MG63 (cell line): ENCODE results near the gene SLC30A5. TPM values are rescaled to one million over a fixed set of nuclear protein-coding genes. Genes with fewer than 3 reads are reported as not detected.
"Not testable (repeated sequence)": the region's sequence is repeated elsewhere in the genome, so short reads cannot be mapped to it uniquely, and the experiment has no call there.

Experiments used
- DNase-seq: peaks from one replicate; pipeline ENCODE4 v3.0.0-alpha.2; 2020
- H3K27me3 ChIP-seq: fragments of 250-450 bp; sonication (Bioruptor Pico); 2 replicates; pipeline ENCODE4 v1.5.1; 2020; ENCODE audit warnings: mild to moderate bottlenecking, moderate library complexity
- H3K36me3 ChIP-seq: fragments of 250-450 bp; sonication (Bioruptor Pico); 2 replicates; pipeline ENCODE4 v1.5.1; 2020; ENCODE audit warnings: mild to moderate bottlenecking, moderate library complexity
- H3K4me3 ChIP-seq: fragments of 250-450 bp; sonication (Bioruptor Pico); 2 replicates; pipeline ENCODE4 v1.5.1; 2020; ENCODE audit warnings: mild to moderate bottlenecking, moderate library complexity
- H3K9me3 ChIP-seq: fragments of 250-450 bp; sonication (Bioruptor Pico); 2 replicates; pipeline ENCODE4 v1.5.1; 2020; ENCODE audit warnings: mild to moderate bottlenecking, moderate library complexity
- total RNA-seq: library from RNA; depleted of rRNA; stranded (reverse); fragments of >200 nt; shearing (Covaris generic); gene quantifications from 2 replicates; pipeline ENCODE4 v1.2.3, GENCODE V29; 2014; ENCODE audit warnings: low replicate concordance

The SLC30A5 gene
- total RNA-seq, 1 experiment from 2014 or later = 40.8 TPM

GRCh38 chr5:69090158-69090557 lies 3.7 kb upstream of the SLC30A5 start:
- no peak for DNase-seq
- Histone ChIP-seq H3K36me3 (peaks cover 2% of the 10 kb centered on the region), H3K9me3 (no peaks in the 10 kb centered on the region), H3K27me3 (no peaks in the 10 kb centered on the region), H3K4me3 (no peak overlapping the region)

GRCh38 chr5:69091771-69092170 lies 2.0 kb upstream of the SLC30A5 start:
- Histone ChIP-seq H3K36me3 (peaks cover 16% of the 10 kb centered on the region), H3K4me3 (no peak overlapping the region), H3K9me3 (no peaks in the 10 kb centered on the region), H3K27me3 (no peaks in the 10 kb centered on the region)
- no peak for DNase-seq

GRCh38 chr5:69092969-69093368 lies 845 bp upstream of the SLC30A5 start:
- H3K9me3 ChIP-seq = no peaks in the 10 kb centered on the region
- H3K36me3 ChIP-seq = peaks cover 25% of the 10 kb centered on the region
- H3K4me3 ChIP-seq = no peak overlapping the region
- no peaks in the 10 kb centered on the region for H3K27me3 ChIP-seq
- no peak for DNase-seq

GRCh38 chr5:69099302-69099701 lies 5.5 kb downstream of the SLC30A5 start:
- DNase-seq = no peak
- Histone ChIP-seq H3K27me3 (no peaks in the 10 kb centered on the region), H3K36me3 (peaks cover 58% of the 10 kb centered on the region), H3K9me3 (no peaks in the 10 kb centered on the region), H3K4me3 (no peak overlapping the region)

- Histone ChIP-seq H3K9me3 (no peaks in the 10 kb centered on the region), H3K36me3 (peaks cover 61% of the 10 kb centered on the region), H3K4me3 (no peak overlapping the region), H3K27me3 (no peaks in the 10 kb centered on the region)
- no peak for DNase-seq
Observed at GRCh38 chr5:69103521-69103920, 9.7 kb downstream of the SLC30A5 start.

GRCh38 chr5:69105996-69106906 lies 12.4 kb downstream of the SLC30A5 start:
- Histone ChIP-seq H3K36me3 (peaks cover 73% of the 10 kb centered on the region), H3K27me3 (no peaks in the 10 kb centered on the region), H3K4me3 (no peak overlapping the region), H3K9me3 (no peaks in the 10 kb centered on the region)
- DNase-seq = no peak

GRCh38 chr5:69108367-69108766 lies 14.6 kb downstream of the SLC30A5 start:
- not testable (repeated sequence) for H3K27me3 ChIP-seq, H3K4me3 ChIP-seq, H3K9me3 ChIP-seq, DNase-seq
- H3K36me3 ChIP-seq = peaks cover 71% of the 10 kb centered on the region

GRCh38 chr5:69113851-69114250 lies 20.0 kb downstream of the SLC30A5 start:
- no peaks in the 10 kb centered on the region for H3K9me3 ChIP-seq
- DNase-seq = no peak
- no peaks in the 10 kb centered on the region for H3K27me3 ChIP-seq
- H3K36me3 ChIP-seq = peaks cover 71% of the 10 kb centered on the region
- H3K4me3 ChIP-seq = no peak overlapping the region

- H3K27me3 ChIP-seq = no peaks in the 10 kb centered on the region
- H3K36me3 ChIP-seq = peaks cover 61% of the 10 kb centered on the region
- H3K9me3 ChIP-seq = no peaks in the 10 kb centered on the region
- DNase-seq = no peak
- H3K4me3 ChIP-seq = no peak overlapping the region
Observed at GRCh38 chr5:69115526-69115925, 21.7 kb downstream of the SLC30A5 start.

GRCh38 chr5:69129413-69129812 lies 35.6 kb downstream of the SLC30A5 start:
- no peak for DNase-seq
- Histone ChIP-seq H3K4me3 (no peak overlapping the region), H3K9me3 (no peaks in the 10 kb centered on the region), H3K27me3 (no peaks in the 10 kb centered on the region), H3K36me3 (peaks cover 38% of the 10 kb centered on the region)

GRCh38 chr5:69130241-69130640 lies 36.4 kb downstream of the SLC30A5 start:
- Histone ChIP-seq H3K36me3 (peaks cover 32% of the 10 kb centered on the region), H3K27me3 (no peaks in the 10 kb centered on the region), H3K4me3 (no peak overlapping the region), H3K9me3 (no peaks in the 10 kb centered on the region)
- no peak for DNase-seq

GRCh38 chr5:69131304-69131703 lies 37.5 kb downstream of the SLC30A5 start:
- H3K9me3 ChIP-seq = no peaks in the 10 kb centered on the region
- H3K27me3 ChIP-seq = no peaks in the 10 kb centered on the region
- no peak for DNase-seq
- H3K36me3 ChIP-seq = peaks cover 29% of the 10 kb centered on the region
- H3K4me3 ChIP-seq = no peak overlapping the region

GRCh38 chr5:69134126-69134525 lies 40.3 kb downstream of the SLC30A5 start:
- no peaks in the 10 kb centered on the region for H3K9me3 ChIP-seq
- peaks cover 18% of the 10 kb centered on the region for H3K36me3 ChIP-seq
- H3K4me3 ChIP-seq = no peak overlapping the region
- H3K27me3 ChIP-seq = no peaks in the 10 kb centered on the region
- no peak for DNase-seq

- no peaks in the 10 kb centered on the region for H3K9me3 ChIP-seq
- H3K4me3 ChIP-seq = no peak overlapping the region
- H3K27me3 ChIP-seq = no peaks in the 10 kb centered on the region
- H3K36me3 ChIP-seq = peaks cover 7% of the 10 kb centered on the region
- no peak for DNase-seq
Observed at GRCh38 chr5:69136293-69136692, 42.5 kb downstream of the SLC30A5 start.

GRCh38 chr5:69137208-69137607 lies 43.4 kb downstream of the SLC30A5 start:
- not testable (repeated sequence) for H3K36me3 ChIP-seq, H3K4me3 ChIP-seq, H3K27me3 ChIP-seq, H3K9me3 ChIP-seq, DNase-seq

GRCh38 chr5:69137807-69138206 lies 44.0 kb downstream of the SLC30A5 start:
- Histone ChIP-seq H3K36me3 (peaks cover 7% of the 10 kb centered on the region), H3K4me3 (no peak overlapping the region), H3K27me3 (no peaks in the 10 kb centered on the region), H3K9me3 (no peaks in the 10 kb centered on the region)
- DNase-seq = no peak

- no peak for DNase-seq
- Histone ChIP-seq H3K4me3 (no peak overlapping the region), H3K9me3 (no peaks in the 10 kb centered on the region), H3K36me3 (peaks cover 4% of the 10 kb centered on the region), H3K27me3 (no peaks in the 10 kb centered on the region)
Observed at GRCh38 chr5:69138766-69139165, 45.0 kb downstream of the SLC30A5 start.

- not testable (repeated sequence) for H3K27me3 ChIP-seq, H3K4me3 ChIP-seq, DNase-seq, H3K9me3 ChIP-seq, H3K36me3 ChIP-seq
Observed at GRCh38 chr5:69140239-69140638, 46.4 kb downstream of the SLC30A5 start.
